ENCODE measurements around the gene TMPRSS11D.

DNA sequence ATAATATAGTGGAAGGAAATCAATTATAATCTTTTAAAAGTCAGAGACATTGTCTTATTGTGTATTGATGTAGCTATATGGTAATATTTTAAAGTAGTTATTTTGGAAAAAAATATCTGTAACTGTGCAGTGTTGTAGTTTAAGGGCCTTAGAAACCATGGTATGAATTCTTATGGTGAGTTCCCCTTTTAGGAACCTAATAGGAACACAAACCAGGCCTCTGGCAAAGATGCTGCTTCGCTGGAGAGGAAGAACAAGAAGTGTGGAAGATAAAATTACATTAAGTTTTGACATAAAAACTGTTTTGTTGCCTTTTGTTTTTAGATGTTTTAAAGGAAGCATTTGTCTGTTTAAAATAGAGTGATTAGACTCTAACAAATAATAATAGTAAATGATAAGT lies 10.9 kb upstream of the TMPRSS11D start:
- TF ChIP-seq MAFF (IDR thresholded peaks at IDR 0.05; ENCODE audit: low read depth, low read length) (no peak), GABPB1 (CRISPR knock-in tag; IDR thresholded peaks at IDR 0.05) (no peak), NFIC (IDR thresholded peaks at IDR 0.05; ENCODE audit: low read length) (no peak), JUND (CRISPR knock-in tag; IDR thresholded peaks at IDR 0.05) (no peak), ZBTB4 (CRISPR knock-in tag; IDR thresholded peaks at IDR 0.05; ENCODE audit: borderline replicate concordance) (no peak), POLR2A (IDR thresholded peaks at IDR 0.05; ENCODE audit: insufficient read depth in 1 of 2, low read depth in 2 of 2, low read length in 2 of 2) (no peak), FOXA1 (IDR thresholded peaks at IDR 0.05) (no peak), FOXA1 (CRISPR knock-in tag; IDR thresholded peaks at IDR 0.05) (no peak), CEBPB (IDR thresholded peaks at IDR 0.05; ENCODE audit: borderline replicate concordance, low read depth, low read length) (no peak), ESRRA (CRISPR knock-in tag; IDR thresholded peaks at IDR 0.05; ENCODE audit: low read depth) (no peak), GABPA (IDR thresholded peaks at IDR 0.05; ENCODE audit: low read depth, low read length) (no peak), GABPA (CRISPR knock-in tag; IDR thresholded peaks at IDR 0.05; ENCODE audit: low read depth) (no peak), ZBTB1 (CRISPR knock-in tag; IDR thresholded peaks at IDR 0.05; ENCODE audit: borderline replicate concordance) (no peak), TOE1 (CRISPR knock-in tag; IDR thresholded peaks at IDR 0.05) (no peak)
- TF ChIP-seq, protein P1, sequence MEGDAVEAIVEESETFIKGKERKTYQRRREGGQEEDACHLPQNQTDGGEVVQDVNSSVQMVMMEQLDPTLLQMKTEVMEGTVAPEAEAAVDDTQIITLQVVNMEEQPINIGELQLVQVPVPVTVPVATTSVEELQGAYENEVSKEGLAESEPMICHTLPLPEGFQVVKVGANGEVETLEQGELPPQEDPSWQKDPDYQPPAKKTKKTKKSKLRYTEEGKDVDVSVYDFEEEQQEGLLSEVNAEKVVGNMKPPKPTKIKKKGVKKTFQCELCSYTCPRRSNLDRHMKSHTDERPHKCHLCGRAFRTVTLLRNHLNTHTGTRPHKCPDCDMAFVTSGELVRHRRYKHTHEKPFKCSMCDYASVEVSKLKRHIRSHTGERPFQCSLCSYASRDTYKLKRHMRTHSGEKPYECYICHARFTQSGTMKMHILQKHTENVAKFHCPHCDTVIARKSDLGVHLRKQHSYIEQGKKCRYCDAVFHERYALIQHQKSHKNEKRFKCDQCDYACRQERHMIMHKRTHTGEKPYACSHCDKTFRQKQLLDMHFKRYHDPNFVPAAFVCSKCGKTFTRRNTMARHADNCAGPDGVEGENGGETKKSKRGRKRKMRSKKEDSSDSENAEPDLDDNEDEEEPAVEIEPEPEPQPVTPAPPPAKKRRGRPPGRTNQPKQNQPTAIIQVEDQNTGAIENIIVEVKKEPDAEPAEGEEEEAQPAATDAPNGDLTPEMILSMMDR (CRISPR knock-in tag; IDR thresholded peaks at IDR 0.05) = no peak
- TF ChIP-seq, protein P2, sequence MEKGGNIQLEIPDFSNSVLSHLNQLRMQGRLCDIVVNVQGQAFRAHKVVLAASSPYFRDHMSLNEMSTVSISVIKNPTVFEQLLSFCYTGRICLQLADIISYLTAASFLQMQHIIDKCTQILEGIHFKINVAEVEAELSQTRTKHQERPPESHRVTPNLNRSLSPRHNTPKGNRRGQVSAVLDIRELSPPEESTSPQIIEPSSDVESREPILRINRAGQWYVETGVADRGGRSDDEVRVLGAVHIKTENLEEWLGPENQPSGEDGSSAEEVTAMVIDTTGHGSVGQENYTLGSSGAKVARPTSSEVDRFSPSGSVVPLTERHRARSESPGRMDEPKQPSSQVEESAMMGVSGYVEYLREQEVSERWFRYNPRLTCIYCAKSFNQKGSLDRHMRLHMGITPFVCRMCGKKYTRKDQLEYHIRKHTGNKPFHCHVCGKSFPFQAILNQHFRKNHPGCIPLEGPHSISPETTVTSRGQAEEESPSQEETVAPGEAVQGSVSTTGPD (CRISPR knock-in tag; IDR thresholded peaks at IDR 0.05) = no peak
